ENCODE data around the gene ADK. TPM values are rescaled to one million over a fixed set of nuclear protein-coding genes. Genes with fewer than 3 reads are reported as not detected.

The ADK gene
- total and polyA plus RNA-seq, 2 of the 4 experiments (the other 2 are of a cell fraction) = 30.6 to 40.9 TPM

GRCh38 chr10:74507951-74508350, 356.9 kb downstream of the ADK start:
- H2BK120ac ChIP-seq (ENCODE audit: low read depth, low read length) = no peak overlapping the region
- H3K14ac ChIP-seq (replicated peaks; ENCODE audit: low read depth, low read length) = no peak overlapping the region
- no peak overlapping the region for H2AK5ac ChIP-seq (ENCODE audit: low read depth, low read length)
- no peak overlapping the region for H3K4me3 ChIP-seq (ENCODE audit: insufficient read depth, low read depth, low read length)
- no peaks in the 10 kb centered on the region for H3K27me3 ChIP-seq (ENCODE audit: control insufficient read depth, insufficient read depth, low read length)
- no peak overlapping the region for H4K91ac ChIP-seq (ENCODE audit: insufficient read depth, low read depth, low read length)
- no peak overlapping the region for H3K27ac ChIP-seq (ENCODE audit: insufficient read depth, low read length)
- no CpG with 5 or more reads among the region's 1 CpG for WGBS, 2 experiments (ENCODE audit: extremely low coverage in 2 of 2, insufficient read length in 1 of 2)
- no peaks in the 10 kb centered on the region for H3K36me3 ChIP-seq (ENCODE audit: control insufficient read depth, insufficient read depth, low read length)
- H3K4me1 ChIP-seq (ENCODE audit: control insufficient read depth, insufficient read depth, low read length) = peaks cover 5% of the 10 kb centered on the region; the same call in 1 of the 2 replicates
- no peak overlapping the region for H2AFZ ChIP-seq (replicated peaks; ENCODE audit: low read length, poor library complexity)
- TF ChIP-seq ELK1 (IDR thresholded peaks at IDR 0.05; ENCODE audit: borderline replicate concordance, low read depth, low read length) = no peak
- TF ChIP-seq RFX5 (IDR thresholded peaks at IDR 0.05; ENCODE audit: low read depth, low read length) = no peak
- no peak for DNase-seq
- H3K9me1 ChIP-seq (ENCODE audit: insufficient read depth, low read length) = peaks cover 3% of the 10 kb centered on the region; the same call in 1 of the 2 replicates
- no peak overlapping the region for H4K8ac ChIP-seq (ENCODE audit: low read depth in 2 of 2, low read length in 2 of 2)
- no peaks in the 10 kb centered on the region; the same call in 1 of the 2 replicates for H3K9me3 ChIP-seq (ENCODE audit: control insufficient read depth, insufficient read depth, low read length)
- H3K23ac ChIP-seq (ENCODE audit: low read depth, low read length) = no peak overlapping the region
- H3K18ac ChIP-seq (ENCODE audit: low read depth, low read length) = no peak overlapping the region; the same call in 1 of the 2 replicates
- no peak overlapping the region for H3K4me2 ChIP-seq (ENCODE audit: low read depth, low read length)
- no peak overlapping the region for H2BK5ac ChIP-seq (ENCODE audit: low read depth, low read length, poor library complexity, severe bottlenecking)
- ChIA-PET POLR2A (ENCODE audit: unreplicated experiment) (no interaction called here), CTCF (no interaction called here)
- H3K9ac ChIP-seq (ENCODE audit: low read depth, low read length) = no peak overlapping the region
- H2BK20ac ChIP-seq (ENCODE audit: low read depth, low read length) = no peak overlapping the region
- H3K56ac ChIP-seq (ENCODE audit: extremely low read depth, insufficient read depth, low read length) = no peak overlapping the region
- H2BK15ac ChIP-seq (ENCODE audit: low read depth, low read length) = no peak overlapping the region
- no peak overlapping the region for H3K4ac ChIP-seq (ENCODE audit: low read depth, low read length)
- no peak overlapping the region for H4K5ac ChIP-seq (ENCODE audit: low read depth, low read length)
- dilution Hi-C loops (cut with HindIII; ENCODE audit: low sequenced_read_pairs, unreplicated experiment) (no loop called here), intact Hi-C loops (cut with micrococcal nuclease) (no loop called here), in situ Hi-C loops (cut with MboI; ENCODE audit: low sequenced_read_pairs) (no loop called here)
- no TSS peak for BruUV-seq (replicated peaks)
- ATAC-seq (ENCODE audit: low read depth) = no peak
- peaks cover 5 to 11% of the 10 kb centered on the region in 2 experiments; a peak in 3 of 4 replicates for H3K79me1 ChIP-seq (ENCODE audit: low read depth in 1 of 2, low read length in 2 of 2)
- H4K20me1 ChIP-seq (ENCODE audit: insufficient read depth, low read length) = no peaks in the 10 kb centered on the region; the same call in 1 of the 2 replicates
- no peak overlapping the region for H2AK9ac ChIP-seq (replicated peaks; ENCODE audit: low read depth, low read length, poor library complexity)

Measured in IMR-90 (cell line).